H1 (cell line): Measurements from ENCODE around the gene HIVEP2. TPM values are rescaled to one million over a fixed set of nuclear protein-coding genes. Genes with fewer than 3 reads are reported as not detected.

Experiments used
- KDM1A ChIP-seq: fragments of 200-600, 300-600 bp; sonication (generic); IDR thresholded peaks from 2 replicates; pipeline ENCODE4 v1.7.1; 2016; ENCODE audit warnings: mild to moderate bottlenecking, low read length, borderline replicate concordance
- POU5F1 ChIP-seq: IDR thresholded peaks from 2 replicates; pipeline ENCODE4 v1.6.1; 2011; ENCODE audit warnings: low read depth, mild to moderate bottlenecking, low read length, moderate library complexity
- RFX5 ChIP-seq: IDR thresholded peaks from 2 replicates; pipeline ENCODE4 v1.6.1; 2011; ENCODE audit warnings: low read depth, low read length, improper control_type of control experiment, borderline replicate concordance
- polyA plus RNA-seq, 7 experiments: library from polyadenylated mRNA; depleted of rRNA in 3 of 7; stranded (reverse) in 5 of 7; unstranded in 2 of 7; fragments of >200 nt in 5 of 7; fragments of 200-250 nt in 2 of 7; gene quantifications; 1 replicate in 5 of 7; 2 replicates in 1 of 7; 4 replicates in 1 of 7; pipeline versions ENCODE4 v1.2.1 to v1.2.3, GENCODE V29; 2011 to 2013; ENCODE audit warnings: missing spikeins in 2 of 7, mixed read lengths in 2 of 7
- total RNA-seq: library from RNA; stranded (reverse); fragmentation: NEBNext Ultra II Directional; extraction: Animal tissue kit (Norgen Biotek cat#: 25700); gene quantifications from 2 replicates; pipeline ENCODE4 v1.2.1, GENCODE V29; 2021

HIVEP2 gene
- total and polyA plus RNA-seq, 2 of the 8 experiments (the other 6 are each of a cell fraction or from before 2014, with no cell fraction given) = 2.2 to 6.1 TPM

DNA sequence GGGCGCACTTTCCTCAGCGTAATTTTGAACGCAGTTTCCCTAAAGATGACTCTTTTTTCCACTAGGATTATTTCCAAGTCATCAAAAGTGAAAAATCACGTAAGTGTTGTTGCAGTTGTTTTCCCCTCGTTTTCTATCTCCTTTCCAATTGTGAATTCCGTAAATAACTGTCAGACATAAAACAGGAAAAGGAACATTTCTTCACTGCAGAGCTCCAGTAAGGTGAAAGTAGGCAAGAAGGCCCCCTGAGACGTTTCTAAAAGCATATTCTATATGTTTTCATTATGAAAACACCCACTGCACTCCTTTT lies 17.8 kb downstream of the HIVEP2 start (continued):
- TF ChIP-seq POU5F1 (no peak), KDM1A (no peak), RFX5 (no peak)
- TF ChIP-seq, all 59 proteins: peak for 0
